GM23338 (cell line): ENCODE measurements around the gene ARAP1.

Experiments
- CREB1 ChIP-seq: fragments of 250-450 bp; sonication (Bioruptor Pico); IDR thresholded peaks from 2 replicates; pipeline ENCODE4 v1.5.0; 2020; ENCODE audit warnings: low read depth, mild to moderate bottlenecking, moderate library complexity
- CTCF ChIP-seq, 2 experiments: fragments of 200-600 bp in 1 of 2; sonication (generic) in 1 of 2; conservative IDR thresholded peaks; 2 replicates each; pipeline versions ENCODE4 v1.5.1 to v1.6.1; 2016 to 2017; ENCODE audit warnings: antibody characterized with exemption in 2 of 2, low read depth in 2 of 2, mild to moderate bottlenecking in 2 of 2, moderate library complexity in 1 of 2
- EZH2 ChIP-seq: fragments of 200-600 bp; sonication (generic); IDR thresholded peaks from one replicate; pipeline ENCODE4 v1.8.0; 2017; ENCODE audit warnings: antibody characterized with exemption, mild to moderate bottlenecking, low read depth; ENCODE audit not compliant: unreplicated experiment
- EZH2phosphoT487 ChIP-seq: fragments of 200-600 bp; sonication (generic); IDR thresholded peaks from one replicate; pipeline ENCODE4 v1.8.1; 2018; ENCODE audit warnings: antibody characterized with exemption; ENCODE audit not compliant: unreplicated experiment
- POLR2AphosphoS5 ChIP-seq: IDR thresholded peaks from 2 replicates; pipeline ENCODE4 v1.6.1; 2016; ENCODE audit warnings: antibody characterized with exemption, low read depth
- STAT1 ChIP-seq: IDR thresholded peaks from one replicate; pipeline ENCODE4 v1.6.1; 2016; ENCODE audit warnings: antibody characterized with exemption; ENCODE audit not compliant: unreplicated experiment
- ZNF114 ChIP-seq: fragments of 250-450 bp; sonication (Bioruptor Pico); IDR thresholded peaks from 2 replicates; pipeline ENCODE4 v1.5.0; 2020; ENCODE audit warnings: mild to moderate bottlenecking, moderate library complexity
- ZNF462 ChIP-seq: fragments of 250-450 bp; sonication (Bioruptor Pico); IDR thresholded peaks from 2 replicates; pipeline ENCODE4 v1.5.0; 2020; ENCODE audit warnings: mild to moderate bottlenecking, moderate library complexity
- TF ChIP-seq, protein P1 (sequence below): IDR thresholded peaks from one replicate; pipeline ENCODE4 v1.6.1; 2018; ENCODE audit warnings: antibody characterized with exemption; ENCODE audit not compliant: unreplicated experiment

- TF ChIP-seq CTCF (conservative IDR thresholded peaks at IDR 0.05; ENCODE audit: low read depth in 2 of 2) (no peak), EZH2 (no peak), POLR2AphosphoS5 (no peak), EZH2phosphoT487 (no peak), CREB1 (no peak), ZNF114 (no peak), STAT1 (no peak), ZNF462 (CRISPR knock-in tag) (no peak)
- TF ChIP-seq, protein P1, sequence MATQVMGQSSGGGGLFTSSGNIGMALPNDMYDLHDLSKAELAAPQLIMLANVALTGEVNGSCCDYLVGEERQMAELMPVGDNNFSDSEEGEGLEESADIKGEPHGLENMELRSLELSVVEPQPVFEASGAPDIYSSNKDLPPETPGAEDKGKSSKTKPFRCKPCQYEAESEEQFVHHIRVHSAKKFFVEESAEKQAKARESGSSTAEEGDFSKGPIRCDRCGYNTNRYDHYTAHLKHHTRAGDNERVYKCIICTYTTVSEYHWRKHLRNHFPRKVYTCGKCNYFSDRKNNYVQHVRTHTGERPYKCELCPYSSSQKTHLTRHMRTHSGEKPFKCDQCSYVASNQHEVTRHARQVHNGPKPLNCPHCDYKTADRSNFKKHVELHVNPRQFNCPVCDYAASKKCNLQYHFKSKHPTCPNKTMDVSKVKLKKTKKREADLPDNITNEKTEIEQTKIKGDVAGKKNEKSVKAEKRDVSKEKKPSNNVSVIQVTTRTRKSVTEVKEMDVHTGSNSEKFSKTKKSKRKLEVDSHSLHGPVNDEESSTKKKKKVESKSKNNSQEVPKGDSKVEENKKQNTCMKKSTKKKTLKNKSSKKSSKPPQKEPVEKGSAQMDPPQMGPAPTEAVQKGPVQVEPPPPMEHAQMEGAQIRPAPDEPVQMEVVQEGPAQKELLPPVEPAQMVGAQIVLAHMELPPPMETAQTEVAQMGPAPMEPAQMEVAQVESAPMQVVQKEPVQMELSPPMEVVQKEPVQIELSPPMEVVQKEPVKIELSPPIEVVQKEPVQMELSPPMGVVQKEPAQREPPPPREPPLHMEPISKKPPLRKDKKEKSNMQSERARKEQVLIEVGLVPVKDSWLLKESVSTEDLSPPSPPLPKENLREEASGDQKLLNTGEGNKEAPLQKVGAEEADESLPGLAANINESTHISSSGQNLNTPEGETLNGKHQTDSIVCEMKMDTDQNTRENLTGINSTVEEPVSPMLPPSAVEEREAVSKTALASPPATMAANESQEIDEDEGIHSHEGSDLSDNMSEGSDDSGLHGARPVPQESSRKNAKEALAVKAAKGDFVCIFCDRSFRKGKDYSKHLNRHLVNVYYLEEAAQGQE: no peak
These were observed 30.1 kb upstream of the ARAP1 start for GRCh38 chr11:72782081-72782920.
